Prostate gland (tissue), 2 donors: ENCODE results near the gene MT1G. TPM values are rescaled to one million over a fixed set of nuclear protein-coding genes. Genes with fewer than 3 reads are reported as not detected.

Experiments
- DNase-seq: peaks from one replicate; pipeline ENCODE4 v3.0.0-alpha.2; 2019; ENCODE audit warnings: low spot score
- H3K27ac ChIP-seq, 2 donors: fragments of 200-600 bp; sonication (generic); 2 replicates each; pipeline ENCODE4 v1.5.1; 2017 to 2019
- H3K27me3 ChIP-seq: fragments of 200-600 bp; sonication (generic); replicated peaks from 2 replicates; pipeline ENCODE4 v1.5.1; 2019; ENCODE audit not compliant: insufficient read depth
- H3K36me3 ChIP-seq, 2 donors: fragments of 200-600 bp; sonication (generic); 1 replicate in 1 of 2; 2 replicates in 1 of 2; pipeline versions ENCODE4 v1.5.1 to v1.8.1; 2017 to 2019
- H3K4me1 ChIP-seq: fragments of 200-600 bp; sonication (generic); replicated peaks from 2 replicates; pipeline ENCODE4 v1.5.1; 2019
- H3K4me3 ChIP-seq, 2 donors: fragments of 200-600 bp; sonication (generic); 2 replicates each; pipeline ENCODE4 v1.5.1; 2017 to 2019
- H3K9me3 ChIP-seq: fragments of 200-600 bp; sonication (generic); 2 replicates; pipeline ENCODE4 v1.5.1; 2017
- CTCF ChIP-seq, 4 experiments: fragments of 200-600 bp in 2 of 4; fragments of 450-650 bp in 2 of 4; sonication (generic) in 2 of 4; IDR thresholded peaks; 1 replicate in 3 of 4; 2 replicates in 1 of 4; pipeline ENCODE4 v1.5.1; 2016 to 2019; ENCODE audit warnings: antibody characterized with exemption in 4 of 4, mild to moderate bottlenecking in 2 of 4, moderate library complexity in 2 of 4
- POLR2A ChIP-seq: fragments of 450-650 bp; IDR thresholded peaks from one replicate; pipeline ENCODE4 v1.6.1; 2016; ENCODE audit warnings: antibody characterized with exemption, mild to moderate bottlenecking
- POLR2AphosphoS5 ChIP-seq: sonication (generic); formaldehyde crosslinking; IDR thresholded peaks from one replicate; pipeline ENCODE4 v1.6.1; 2017; ENCODE audit warnings: antibody characterized with exemption
- whole genome bisulfite sequencing: methylation state at CpG from one replicate; pipeline ENCODE4 v1.1.5; 2018; 5-methylcytosine and 5-hydroxymethylcytosine counted together
- intact Hi-C: fragments of 100-400 bp; cut with DNase I; formaldehyde crosslinking; loops from one replicate; pipeline ENCODE4 v1.14.2; 2022
- total RNA-seq, 2 donors: library from RNA; depleted of rRNA; stranded (reverse); fragments of >200 nt; gene quantifications; one replicate each; pipeline ENCODE4 v1.1.0, GENCODE V29; 2016

The MT1G gene
- total RNA-seq, 2 donors from 2014 or later: 189 to 745 TPM

DNA sequence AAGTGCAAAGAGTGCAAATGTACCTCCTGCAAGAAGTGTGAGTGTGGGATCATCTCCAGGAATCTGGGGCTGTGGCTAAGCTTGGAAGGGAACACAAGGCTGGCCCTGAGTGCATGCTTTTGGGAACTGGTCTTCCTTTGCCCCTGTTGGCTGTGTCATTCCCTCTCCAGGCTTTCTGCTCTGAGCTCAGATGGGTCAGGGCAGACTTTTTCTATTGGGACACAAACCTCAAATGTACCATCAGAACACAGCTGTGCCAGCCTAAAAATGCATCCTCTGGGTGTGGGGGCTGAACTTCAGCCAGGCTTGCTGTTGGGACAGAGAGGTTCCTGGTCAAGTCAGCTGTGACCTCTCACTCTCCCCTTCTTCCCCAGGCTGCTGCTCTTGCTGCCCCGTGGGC, 15.3 kb downstream of the MT1G start:
- Histone ChIP-seq H3K4me3 (no peak overlapping the region), H3K9me3 (no peaks in the 10 kb centered on the region), H3K27ac (no peak overlapping the region), H3K27me3 (no peaks in the 10 kb centered on the region), H3K4me1 (no peaks in the 10 kb centered on the region), H3K36me3 (no peaks in the 10 kb centered on the region)
- intact Hi-C loops: no loop called here
- TF ChIP-seq POLR2AphosphoS5: no peak
- TF ChIP-seq POLR2A: no peak
- no peak for TF ChIP-seq CTCF (IDR thresholded peaks at IDR 0.05)
- 31% methylated on average over 1 of the region's 1 CpG for WGBS
- no peak for DNase-seq

- H3K27me3 ChIP-seq: no peaks in the 10 kb centered on the region
- no peaks in the 10 kb centered on the region for H3K4me1 ChIP-seq
- WGBS: 85% methylated on average over 7 of the region's 7 CpGs
- no peak for TF ChIP-seq CTCF (IDR thresholded peaks at IDR 0.05)
- no peak for TF ChIP-seq POLR2A
- TF ChIP-seq POLR2AphosphoS5: no peak
- intact Hi-C loops: no loop called here
- no peaks in the 10 kb centered on the region for H3K36me3 ChIP-seq
- H3K4me3 ChIP-seq: no peak within 1 kb of the TSS
- H3K9me3 ChIP-seq: no peaks in the 10 kb centered on the region
- no peak for DNase-seq
- H3K27ac ChIP-seq: no peak within 1 kb of the TSS
These were observed 16.3 kb downstream of the MT1G start, which contains the start of gene MT1B for GRCh38 chr16:56651586-56651985. Gene MT1B (plus strand): TSS chr16:56651886. CDS start chr16:56651954, 68 bp downstream.

DNA sequence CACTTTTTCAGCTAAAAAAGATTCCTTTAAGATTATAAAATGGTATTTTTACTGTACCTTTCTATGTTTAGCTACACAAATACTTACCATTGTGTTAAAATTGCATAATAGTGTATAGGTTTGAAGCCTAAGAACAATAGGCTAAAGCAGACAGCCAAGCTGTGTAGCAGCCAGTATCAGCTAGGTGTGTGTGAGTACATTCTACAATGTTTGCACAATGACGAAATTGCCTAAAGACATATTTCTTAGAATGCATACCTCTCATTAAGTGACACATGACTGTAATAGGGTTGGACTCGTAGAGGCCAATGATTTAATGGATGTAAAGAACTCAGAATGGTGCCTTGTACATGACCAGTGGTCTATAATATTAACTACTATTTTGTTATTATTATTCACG, 18.0 kb downstream of the MT1G start:
- Histone ChIP-seq H3K27ac (no peak overlapping the region), H3K9me3 (no peaks in the 10 kb centered on the region), H3K27me3 (no peaks in the 10 kb centered on the region), H3K36me3 (no peaks in the 10 kb centered on the region), H3K4me3 (no peak overlapping the region), H3K4me1 (no peaks in the 10 kb centered on the region)
- TF ChIP-seq CTCF (IDR thresholded peaks at IDR 0.05): no peak
- TF ChIP-seq POLR2A: no peak
- no peak for TF ChIP-seq POLR2AphosphoS5
- DNase-seq: no peak
- 79% methylated on average over 3 of the region's 3 CpGs for WGBS
- intact Hi-C loops: no loop called here

- intact Hi-C loops: no loop called here
- no peak for TF ChIP-seq CTCF (IDR thresholded peaks at IDR 0.05)
- no peak for TF ChIP-seq POLR2A
- no peak for TF ChIP-seq POLR2AphosphoS5
- Histone ChIP-seq H3K36me3 (no peaks in the 10 kb centered on the region), H3K4me3 (no peak overlapping the region), H3K27me3 (no peaks in the 10 kb centered on the region), H3K4me1 (no peaks in the 10 kb centered on the region), H3K27ac (no peak overlapping the region), H3K9me3 (no peaks in the 10 kb centered on the region)
- DNase-seq: no peak
- WGBS: 100% methylated on average over 2 of the region's 2 CpGs
These were observed 18.6 kb downstream of the MT1G start for GRCh38 chr16:56649271-56649670.

DNA sequence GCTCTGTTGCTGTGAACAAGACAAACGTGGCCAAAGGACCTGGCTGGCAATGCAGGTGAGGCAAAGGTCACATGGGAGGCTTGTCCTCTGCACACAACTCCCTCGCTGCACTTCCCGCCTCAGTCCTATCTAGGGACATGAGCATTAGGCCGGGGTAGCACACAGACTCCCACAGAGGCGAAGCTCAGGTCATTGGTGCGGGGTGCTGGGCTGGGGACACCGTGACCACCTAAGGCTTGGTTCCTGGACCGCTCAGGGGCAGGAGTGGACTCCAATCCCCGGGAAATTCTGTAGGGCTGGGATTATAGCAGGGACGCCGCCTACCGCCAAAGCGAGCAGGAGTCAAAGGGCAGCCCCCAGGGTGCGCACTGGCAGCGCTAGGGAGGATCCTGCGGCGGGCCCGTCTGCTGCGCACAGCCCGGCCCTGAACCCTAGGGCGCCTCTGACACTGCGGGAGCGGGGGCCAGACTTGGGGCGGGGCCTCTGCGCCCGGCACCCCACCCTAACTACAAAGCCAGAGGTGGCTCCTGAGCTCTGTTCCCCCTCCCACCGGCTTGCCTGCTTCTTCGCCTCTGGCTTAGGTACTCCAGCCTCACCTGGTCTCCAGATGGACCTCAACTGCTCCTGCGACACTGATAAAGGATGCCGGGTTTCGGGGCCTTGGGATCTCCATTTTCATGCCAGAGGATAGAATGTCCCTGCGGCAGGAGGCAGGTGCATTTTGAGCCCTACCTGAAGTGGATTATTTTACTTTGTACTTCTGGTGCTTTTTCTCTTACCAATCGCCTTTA, 20.0 kb downstream of the MT1G start:
- H3K27me3 ChIP-seq: no peaks in the 10 kb centered on the region
- no peak overlapping the region for H3K27ac ChIP-seq
- intact Hi-C loops: no loop called here
- peaks cover 4% of the 10 kb centered on the region for H3K4me1 ChIP-seq
- no peak for TF ChIP-seq POLR2AphosphoS5
- TF ChIP-seq CTCF (IDR thresholded peaks at IDR 0.05): no peak
- no peak for TF ChIP-seq POLR2A
- H3K4me3 ChIP-seq: no peak overlapping the region
- WGBS: 56% methylated on average over 33 of the region's 33 CpGs
- no peak for DNase-seq
- H3K9me3 ChIP-seq: no peaks in the 10 kb centered on the region
- no peaks in the 10 kb centered on the region for H3K36me3 ChIP-seq
